GM23248 (cell line): ENCODE data around the gene WSB1. TPM values are rescaled to one million over a fixed set of nuclear protein-coding genes. Genes with fewer than 3 reads are reported as not detected.

Experiments used
- DNase-seq: peaks from one replicate; pipeline ENCODE4 v3.0.0-alpha.2; 2015
- H2AFZ ChIP-seq: fragments of 200-600 bp; sonication (generic); 2 replicates; pipeline ENCODE4 v1.6.1; 2016; ENCODE audit warnings: antibody characterized with exemption
- H3F3A ChIP-seq: fragments of 200-600 bp; sonication (generic); 2 replicates; pipeline ENCODE4 v1.6.1; 2016; ENCODE audit warnings: mild to moderate bottlenecking, antibody characterized with exemption, mixed run types; ENCODE audit not compliant: insufficient read depth
- H3K27ac ChIP-seq: fragments of 200-600 bp; sonication (generic); 2 replicates; pipeline ENCODE4 v1.5.1; 2016; ENCODE audit warnings: mild to moderate bottlenecking
- H3K27me3 ChIP-seq: fragments of 200-600 bp; sonication (generic); replicated peaks from 2 replicates; pipeline ENCODE4 v1.6.1; 2016; ENCODE audit warnings: mild to moderate bottlenecking; ENCODE audit not compliant: insufficient read depth
- H3K36me3 ChIP-seq: fragments of 200-600 bp; sonication (generic); 2 replicates; pipeline ENCODE4 v1.6.1; 2016; ENCODE audit warnings: low read depth, mild to moderate bottlenecking
- H3K4me1 ChIP-seq: fragments of 200-600 bp; sonication (generic); 2 replicates; pipeline ENCODE4 v1.6.1; 2016; ENCODE audit warnings: mild to moderate bottlenecking; ENCODE audit not compliant: insufficient read depth
- H3K4me2 ChIP-seq: fragments of 200-600 bp; sonication (generic); one replicate; pipeline ENCODE4 v1.6.1; 2016; ENCODE audit warnings: mild to moderate bottlenecking; ENCODE audit not compliant: unreplicated experiment
- H3K4me3 ChIP-seq: fragments of 200-600 bp; sonication (generic); 2 replicates; pipeline ENCODE4 v1.5.1; 2016; ENCODE audit warnings: mild to moderate bottlenecking
- H3K79me2 ChIP-seq: fragments of 200-600 bp; sonication (generic); 2 replicates; pipeline ENCODE4 v1.6.1; 2016; ENCODE audit warnings: mild to moderate bottlenecking; ENCODE audit not compliant: insufficient read depth
- H3K9ac ChIP-seq: fragments of 200-600 bp; sonication (generic); 2 replicates; pipeline ENCODE4 v1.6.1; 2016; ENCODE audit warnings: mild to moderate bottlenecking
- H3K9me2 ChIP-seq: fragments of 200-600 bp; sonication (generic); 2 replicates; pipeline ENCODE4 v1.6.1; 2016; ENCODE audit warnings: mixed run types, mild to moderate bottlenecking, moderate library complexity; ENCODE audit not compliant: insufficient read depth
- H3K9me3 ChIP-seq: fragments of 200-600 bp; sonication (generic); one replicate; pipeline ENCODE4 v1.6.1; 2017; ENCODE audit warnings: low read depth
- H4K20me1 ChIP-seq: fragments of 200-600 bp; sonication (generic); 2 replicates; pipeline ENCODE4 v1.6.0; 2016; ENCODE audit not compliant: insufficient read depth
- EZH2 ChIP-seq: fragments of 200-600 bp; sonication (generic); IDR thresholded peaks from 2 replicates; pipeline ENCODE4 v1.6.1; 2018; ENCODE audit warnings: antibody characterized with exemption, mild to moderate bottlenecking; ENCODE audit not compliant: insufficient read depth, poor library complexity, severe bottlenecking
- EZH2phosphoT487 ChIP-seq: fragments of 200-600 bp; sonication (generic); IDR thresholded peaks from 2 replicates; pipeline ENCODE4 v1.6.1; 2018; ENCODE audit warnings: antibody characterized with exemption, moderate library complexity, mild to moderate bottlenecking, low read depth; ENCODE audit not compliant: insufficient read depth
- WGBS, 2 experiments: methylation state at CpG; one replicate each; pipeline ENCODE4 v1.1.6; 2015 to 2017; ENCODE audit warnings: low lambda C conversion rate in 2 of 2, low coverage in 1 of 2; ENCODE audit errors: missing lambda C conversion rate in 2 of 2; 5-methylcytosine and 5-hydroxymethylcytosine counted together
- in situ Hi-C: fragments of 300-500 bp; cut with MboI; formaldehyde crosslinking; loops from 2 replicates; pipeline ENCODE4 v1.15.0; 2020
- polyA plus RNA-seq: library from polyadenylated mRNA; unstranded; fragments of >200 nt; fragmentation: Nextera tagmentation; extraction: Ambion mirVana; gene quantifications from 2 replicates; pipeline ENCODE4 v1.2.1, GENCODE V29; 2016
- total RNA-seq: library from RNA; depleted of rRNA; stranded (reverse); fragments of >200 nt; shearing (Covaris generic); gene quantifications from 2 replicates; pipeline ENCODE4 v1.2.3, GENCODE V29; 2014

WSB1 gene
- total and polyA plus RNA-seq, 2 experiments from 2014 or later: 127 to 135 TPM

DNA sequence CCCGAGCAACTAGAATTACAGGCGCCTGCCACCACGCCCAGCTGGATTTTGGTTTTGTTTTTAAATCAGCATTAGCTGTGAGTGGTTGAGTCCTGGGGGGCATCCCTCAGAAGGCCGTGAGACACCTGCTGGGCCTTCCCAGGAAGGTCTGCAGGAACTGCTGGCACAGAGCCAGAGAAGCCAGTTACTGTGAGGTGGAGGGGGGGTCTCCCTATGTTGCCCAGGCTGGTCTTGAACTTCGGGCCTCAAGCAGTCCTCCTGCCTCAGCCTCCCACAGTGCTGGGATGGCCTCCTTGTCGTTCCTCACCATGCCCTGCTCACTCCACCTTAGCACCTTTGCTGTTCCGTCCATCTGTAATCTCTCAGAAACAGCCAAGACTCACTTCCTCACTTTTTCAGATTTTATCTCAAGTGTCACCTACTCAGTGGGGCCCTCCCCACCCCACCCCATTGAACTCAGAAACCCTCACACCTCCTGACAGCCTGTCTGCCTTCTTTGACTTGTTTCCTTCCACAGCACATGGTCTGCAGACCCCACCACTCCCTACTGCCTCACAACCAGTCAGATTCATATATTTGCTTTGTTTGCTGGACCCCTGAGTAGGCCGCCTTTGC is 62.3 kb downstream of the WSB1 start:
- Histone ChIP-seq H3K4me1 (0 out of 2 replicates have a peak, but pooled peaks cover 8% of the 10 kb centered on the region), H2AFZ (no peak overlapping the region), H3K9me2 (no peaks in the 10 kb centered on the region), H3F3A (peaks cover 20% of the 10 kb centered on the region), H3K4me3 (no peak overlapping the region), H4K20me1 (no peaks in the 10 kb centered on the region), H3K9ac (no peak overlapping the region), H3K27me3 (no peaks in the 10 kb centered on the region), H3K27ac (no peak overlapping the region), H3K36me3 (no peaks in the 10 kb centered on the region), H3K4me2 (no peak overlapping the region), H3K79me2 (no peaks in the 10 kb centered on the region), H3K9me3 (no peaks in the 10 kb centered on the region)
- WGBS, 2 experiments: 86 to 92% methylated on average over 8 of the region's 8 CpGs
- no peak for DNase-seq
- TF ChIP-seq EZH2phosphoT487 (no peak), EZH2 (no peak)
- in situ Hi-C loops: no loop called here

DNA sequence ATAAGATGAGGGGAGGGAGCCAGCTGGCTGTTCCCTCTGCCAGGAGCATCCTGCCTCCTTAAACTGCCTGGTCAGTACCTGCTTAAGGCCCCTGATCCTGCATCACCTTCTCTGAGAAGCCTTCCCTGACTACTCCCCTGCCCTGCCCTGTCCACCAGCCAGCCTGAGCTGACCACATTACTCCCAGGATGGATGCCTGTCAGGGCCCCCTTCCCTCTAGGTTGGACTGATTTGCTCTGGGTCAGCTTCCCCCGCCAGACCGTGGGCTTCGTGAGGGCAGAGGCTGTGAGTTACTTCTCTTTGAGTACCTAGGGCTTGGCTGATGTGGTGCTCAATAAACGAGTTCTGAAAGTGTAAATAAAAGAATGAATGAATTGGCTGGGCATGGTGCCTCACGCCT is 63.3 kb downstream of the WSB1 start:
- H3K9me3 ChIP-seq: no peaks in the 10 kb centered on the region
- H3K36me3 ChIP-seq: no peaks in the 10 kb centered on the region
- 75 to 85% methylated on average over 5 of the region's 5 CpGs for WGBS, 2 experiments
- no peaks in the 10 kb centered on the region for H3K27me3 ChIP-seq
- H3K27ac ChIP-seq: no peak overlapping the region
- H3K79me2 ChIP-seq: no peaks in the 10 kb centered on the region
- peaks cover 10% of the 10 kb centered on the region; the same call in 1 of the 2 replicates for H3F3A ChIP-seq
- TF ChIP-seq EZH2 (no peak), EZH2phosphoT487 (no peak)
- H3K9ac ChIP-seq: no peak overlapping the region
- H4K20me1 ChIP-seq: no peaks in the 10 kb centered on the region
- 0 out of 2 replicates have a peak, but pooled peaks cover 8% of the 10 kb centered on the region for H3K4me1 ChIP-seq
- no peak overlapping the region for H3K4me2 ChIP-seq
- no peaks in the 10 kb centered on the region for H3K9me2 ChIP-seq
- in situ Hi-C loops: no loop called here
- no peak overlapping the region for H2AFZ ChIP-seq
- H3K4me3 ChIP-seq: no peak overlapping the region
- DNase-seq: no peak

DNA sequence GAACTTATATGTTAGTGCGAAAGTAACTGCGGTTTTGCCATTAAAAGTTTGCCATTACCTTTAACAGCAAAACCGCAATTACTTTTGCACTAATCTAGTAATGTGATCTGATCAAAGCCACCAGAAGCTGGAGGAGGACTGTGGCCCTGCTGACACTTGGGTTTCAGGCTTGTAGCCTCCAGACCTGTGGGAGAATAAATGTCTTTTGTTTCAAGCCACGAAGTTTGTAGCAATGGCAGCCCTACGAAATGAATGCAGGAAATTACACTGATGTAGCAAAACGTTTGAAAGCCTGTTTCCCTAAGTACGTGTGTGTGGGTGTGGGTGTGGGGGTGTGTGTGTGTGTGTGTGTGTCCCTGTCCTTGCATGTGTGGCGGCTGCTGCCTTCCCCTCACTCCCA is 66.6 kb downstream of the WSB1 start:
- H3K9me2 ChIP-seq: no peaks in the 10 kb centered on the region
- H3K4me3 ChIP-seq: no peak overlapping the region
- H3K36me3 ChIP-seq: no peaks in the 10 kb centered on the region
- no peaks in the 10 kb centered on the region for H3K79me2 ChIP-seq
- no peaks in the 10 kb centered on the region for H3F3A ChIP-seq
- 74 to 78% methylated on average over 8 of the region's 8 CpGs for WGBS, 2 experiments
- no peaks in the 10 kb centered on the region for H4K20me1 ChIP-seq
- H3K9ac ChIP-seq: no peak overlapping the region
- in situ Hi-C loops: no loop called here
- H3K27me3 ChIP-seq: no peaks in the 10 kb centered on the region
- H3K4me2 ChIP-seq: no peak overlapping the region
- H3K4me1 ChIP-seq: peaks cover 22% of the 10 kb centered on the region
- DNase-seq: no peak
- TF ChIP-seq EZH2phosphoT487: no peak
- no peak for TF ChIP-seq EZH2
- no peak overlapping the region for H3K27ac ChIP-seq
- no peaks in the 10 kb centered on the region for H3K9me3 ChIP-seq
- no peak overlapping the region for H2AFZ ChIP-seq

DNA sequence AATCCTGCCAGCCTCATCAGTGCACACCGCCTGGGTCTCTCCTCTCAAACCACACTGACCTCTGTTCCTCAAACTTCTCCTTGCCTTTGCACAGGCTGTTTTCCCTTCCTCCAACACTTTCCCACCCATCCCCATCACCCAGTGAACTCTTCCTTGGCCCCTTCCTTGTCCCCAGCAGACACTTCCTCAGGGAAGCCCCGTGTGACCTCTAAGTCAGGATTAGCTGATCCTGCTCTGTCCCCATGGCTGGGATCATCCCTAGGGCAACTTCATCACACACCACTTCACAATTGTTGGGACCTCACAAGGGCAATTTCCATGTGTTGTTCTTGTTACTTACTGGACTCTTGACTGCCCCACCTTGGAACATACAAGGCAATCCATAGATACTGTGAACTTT is 67.8 kb downstream of the WSB1 start:
- H3F3A ChIP-seq: no peaks in the 10 kb centered on the region
- no peaks in the 10 kb centered on the region for H3K9me3 ChIP-seq
- no peaks in the 10 kb centered on the region for H3K9me2 ChIP-seq
- H3K27ac ChIP-seq: no peak overlapping the region
- H3K4me3 ChIP-seq: no peak overlapping the region
- 90 to 98% methylated on average over 2 of the region's 2 CpGs for WGBS, 2 experiments
- TF ChIP-seq EZH2phosphoT487: no peak
- TF ChIP-seq EZH2: no peak
- no peaks in the 10 kb centered on the region for H3K27me3 ChIP-seq
- in situ Hi-C loops: no loop called here
- no peak overlapping the region for H3K9ac ChIP-seq
- H3K4me2 ChIP-seq: no peak overlapping the region
- H3K79me2 ChIP-seq: no peaks in the 10 kb centered on the region
- DNase-seq: no peak
- no peaks in the 10 kb centered on the region for H3K36me3 ChIP-seq
- no peaks in the 10 kb centered on the region for H4K20me1 ChIP-seq
- peaks cover 22% of the 10 kb centered on the region for H3K4me1 ChIP-seq
- no peak overlapping the region for H2AFZ ChIP-seq
